Measurements from ENCODE around the gene TNPO2.

Gene TNPO2

GRCh38 chr19:12675399-12675798, 48.3 kb downstream of the TNPO2 start:
- no peak for DNase-seq

- no peak for DNase-seq
Observed at GRCh38 chr19:12672744-12673143, 51.0 kb downstream of the TNPO2 start.

GRCh38 chr19:12670159-12670928, 53.4 kb downstream of the TNPO2 start:
- DNase-seq: no peak

GRCh38 chr19:12669270-12670158, 54.2 kb downstream of the TNPO2 start:
- DNase-seq: peak; percentile 89

- DNase-seq: peak; percentile 45
Observed at GRCh38 chr19:12668932-12669269, 54.8 kb downstream of the TNPO2 start.

GRCh38 chr19:12668346-12668745, 55.4 kb downstream of the TNPO2 start:
- no peak for DNase-seq

GRCh38 chr19:12667731-12668302, 55.9 kb downstream of the TNPO2 start:
- DNase-seq: no peak

- peak; percentile 84 for DNase-seq
Observed at GRCh38 chr19:12666265-12667048, 57.3 kb downstream of the TNPO2 start, which contains the start of the genes MAN2B1 and WDR83. MAN2B1 (minus strand) TSS chr19:12666742; CDS start chr19:12666701, 41 bp downstream. WDR83 (plus strand) TSS chr19:12666807; CDS start chr19:12669791, 2,984 bp downstream.

GRCh38 chr19:12665671-12666264, 58.0 kb downstream of the TNPO2 start:
- no peak for DNase-seq

- DNase-seq: peak; percentile 26
Observed at GRCh38 chr19:12665281-12665573, 58.5 kb downstream of the TNPO2 start.

GRCh38 chr19:12664406-12665280, 59.1 kb downstream of the TNPO2 start:
- no peak for DNase-seq

- DNase-seq: peak; percentile 25
Observed at GRCh38 chr19:12660980-12661379, 62.8 kb downstream of the TNPO2 start.

- no peak for DNase-seq
Observed at GRCh38 chr19:12657966-12658365, 65.8 kb downstream of the TNPO2 start.

- DNase-seq: no peak
Observed at GRCh38 chr19:12656899-12657571, 66.7 kb downstream of the TNPO2 start.

GRCh38 chr19:12655546-12655945, 68.2 kb downstream of the TNPO2 start:
- DNase-seq: no peak

- DNase-seq: no peak
Observed at GRCh38 chr19:12652219-12652618, 71.5 kb downstream of the TNPO2 start.

GRCh38 chr19:12649941-12650340, 73.8 kb downstream of the TNPO2 start:
- DNase-seq: no peak

Data from midbrain (tissue), 1 donor.